HEK293 (cell line): ENCODE data around the gene CMAS.

Source experiments
- CTCF ChIA-PET: fragments of 350-600 bp; formaldehyde crosslinking; extraction: SDS; loops from one replicate; lab custom pipeline; 2021; ENCODE audit warnings: antibody characterized with exemption; lab: Yijun Ruan, JAX
- POLR2A ChIA-PET: fragments of 300-600 bp; formaldehyde crosslinking; extraction: SDS; loops from one replicate; lab custom pipeline; 2020; ENCODE audit warnings: antibody characterized with exemption, inconsistent platforms; lab: Yijun Ruan, JAX
- H3K27ac ChIP-seq: fragments of 200-500 bp; sonication (Bioruptor generic); 2 replicates; pipeline ENCODE4 v1.5.1; 2014; ENCODE audit warnings: low read depth, low read length, control low read depth, inconsistent platforms; ENCODE audit errors: extremely low read depth
- H3K36me3 ChIP-seq, 2 experiments: fragments of 200-500 bp in 1 of 2; sonication (Bioruptor generic) in 1 of 2; 1 replicate in 1 of 2; 2 replicates in 1 of 2; pipeline ENCODE4 v1.5.1; 2014 to 2017; ENCODE audit warnings: inconsistent platforms in 2 of 2, low read length in 2 of 2; ENCODE audit not compliant: control insufficient read depth in 2 of 2, insufficient read depth in 1 of 2
- H3K4me1 ChIP-seq: fragments of 200-500 bp; sonication (Bioruptor generic); 2 replicates; pipeline ENCODE4 v1.5.1; 2014; ENCODE audit warnings: mild to moderate bottlenecking, low read length, inconsistent platforms; ENCODE audit not compliant: control insufficient read depth, insufficient read depth
- H3K4me3 ChIP-seq: 2 replicates; pipeline ENCODE4 v1.5.1; 2011; ENCODE audit warnings: low read depth, mild to moderate bottlenecking, control low read depth, low read length, moderate library complexity
- H3K9me3 ChIP-seq: fragments of 200-500 bp; sonication (Bioruptor generic); 2 replicates; pipeline ENCODE4 v1.5.1; 2014; ENCODE audit warnings: low read depth, low read length, inconsistent platforms; ENCODE audit not compliant: control insufficient read depth, insufficient read depth
- HOXA7 ChIP-seq: sonication (generic); formaldehyde crosslinking; IDR thresholded peaks from 2 replicates; pipeline ENCODE4 v1.8.1; 2022; ENCODE audit warnings: missing genetic modification reagents, borderline replicate concordance
- PATZ1 ChIP-seq: fragments of 450-650 bp; formaldehyde crosslinking; IDR thresholded peaks from 2 replicates; pipeline ENCODE4 v1.5.1; 2016; ENCODE audit warnings: missing biosample characterization, missing genetic modification characterization
- ZBTB8A ChIP-seq: fragments of 450-650 bp; formaldehyde crosslinking; IDR thresholded peaks from 2 replicates; pipeline ENCODE4 v1.5.1; 2016; ENCODE audit warnings: missing biosample characterization, missing genetic modification characterization
- ZFP41 ChIP-seq: fragments of 450-650 bp; formaldehyde crosslinking; IDR thresholded peaks from 2 replicates; pipeline ENCODE4 v1.5.1; 2016; ENCODE audit warnings: missing biosample characterization, missing genetic modification characterization, borderline replicate concordance
- ZNF10 ChIP-seq: fragments of 450-650 bp; formaldehyde crosslinking; IDR thresholded peaks from 2 replicates; pipeline ENCODE4 v1.5.1; 2017; ENCODE audit warnings: missing biosample characterization, missing genetic modification characterization
- ZNF148 ChIP-seq: fragments of 450-650 bp; formaldehyde crosslinking; IDR thresholded peaks from 2 replicates; pipeline ENCODE4 v1.5.0; 2017; ENCODE audit warnings: missing biosample characterization, missing genetic modification characterization, borderline replicate concordance
- ZNF175 ChIP-seq: fragments of 450-650 bp; formaldehyde crosslinking; IDR thresholded peaks from 2 replicates; pipeline ENCODE4 v1.5.1; 2016; ENCODE audit warnings: missing biosample characterization, missing genetic modification characterization
- ZNF184 ChIP-seq: fragments of 450-650 bp; IDR thresholded peaks from 2 replicates; pipeline ENCODE4 v1.5.1; 2018; ENCODE audit warnings: missing biosample characterization, mild to moderate bottlenecking, missing genetic modification characterization
- ZNF214 ChIP-seq: fragments of 450-650 bp; formaldehyde crosslinking; IDR thresholded peaks from 2 replicates; pipeline ENCODE4 v1.5.1; 2017; ENCODE audit warnings: missing biosample characterization, mild to moderate bottlenecking, missing genetic modification characterization, borderline replicate concordance
- ZNF398 ChIP-seq: fragments of 450-650 bp; formaldehyde crosslinking; IDR thresholded peaks from 2 replicates; pipeline ENCODE4 v1.5.1; 2017; ENCODE audit warnings: missing biosample characterization, missing genetic modification characterization
- ZNF426 ChIP-seq: fragments of 450-650 bp; formaldehyde crosslinking; IDR thresholded peaks from 2 replicates; pipeline ENCODE4 v1.5.1; 2017; ENCODE audit warnings: missing biosample characterization, missing genetic modification characterization, mild to moderate bottlenecking, inconsistent platforms, moderate library complexity
- ZNF513 ChIP-seq: fragments of 450-650 bp; IDR thresholded peaks from 2 replicates; pipeline ENCODE4 v1.5.1; 2018; ENCODE audit warnings: missing biosample characterization, missing genetic modification characterization
- ZNF530 ChIP-seq: fragments of 450-650 bp; formaldehyde crosslinking; IDR thresholded peaks from 2 replicates; pipeline ENCODE4 v1.5.1; 2016; ENCODE audit warnings: low read depth, missing biosample characterization, missing genetic modification characterization
- ZNF621 ChIP-seq: fragments of 450-650 bp; formaldehyde crosslinking; IDR thresholded peaks from 2 replicates; pipeline ENCODE4 v1.5.1; 2017; ENCODE audit warnings: missing biosample characterization, missing genetic modification characterization
- ZNF645 ChIP-seq: fragments of 450-650 bp; formaldehyde crosslinking; IDR thresholded peaks from 2 replicates; pipeline ENCODE4; 2016; ENCODE audit warnings: missing biosample characterization, missing genetic modification characterization
- ZNF658 ChIP-seq: fragments of 450-650 bp; formaldehyde crosslinking; IDR thresholded peaks from 2 replicates; pipeline ENCODE4; 2016; ENCODE audit warnings: missing biosample characterization, missing genetic modification characterization
- ZNF792 ChIP-seq: fragments of 450-650 bp; formaldehyde crosslinking; IDR thresholded peaks from 2 replicates; pipeline ENCODE4 v1.5.1; 2016; ENCODE audit warnings: missing biosample characterization, missing genetic modification characterization
- ZNF830 ChIP-seq: fragments of 450-650 bp; IDR thresholded peaks from 2 replicates; pipeline ENCODE4 v1.5.0; 2018; ENCODE audit warnings: missing biosample characterization, missing genetic modification characterization, low read depth, mild to moderate bottlenecking, moderate library complexity
- ZXDB ChIP-seq: fragments of 450-650 bp; formaldehyde crosslinking; IDR thresholded peaks from 2 replicates; pipeline ENCODE4 v1.5.1; 2016; ENCODE audit warnings: missing biosample characterization, missing genetic modification characterization

Gene CMAS

GRCh38 chr12:22042976-22043669 is 2.9 kb upstream of the CMAS start:
- Histone ChIP-seq H3K4me3 (no peak overlapping the region), H3K4me1 (peaks cover 6% of the 10 kb centered on the region; the same call in 1 of the 2 replicates), H3K36me3 (no peaks in the 10 kb centered on the region), H3K9me3 (no peaks in the 10 kb centered on the region), H3K27ac (no peak overlapping the region)
- ChIA-PET POLR2A (no interaction called here), CTCF (interaction anchor here (0.7 kb wide), 1 partner anchor 109 kb away, joined by 3 read pairs; no protein-coding TSS in a partner anchor)
- TF ChIP-seq ZNF792 (tag by site-specific recombination) (no peak), ZNF10 (no peak), ZNF513 (tag by site-specific recombination) (no peak), ZXDB (tag by site-specific recombination) (no peak), ZNF184 (tag by site-specific recombination) (no peak), ZFP41 (tag by site-specific recombination) (no peak), ZNF148 (tag by site-specific recombination) (no peak), ZNF530 (tag by site-specific recombination) (no peak), ZNF830 (tag by site-specific recombination) (no peak), ZNF658 (tag by site-specific recombination) (no peak), ZNF175 (tag by site-specific recombination) (no peak), PATZ1 (no peak), ZNF645 (tag by site-specific recombination) (no peak), ZBTB8A (tag by site-specific recombination) (no peak), ZNF398 (tag by site-specific recombination) (no peak), ZNF214 (no peak), HOXA7 (CRISPR knock-in tag) (no peak), ZNF621 (no peak), ZNF426 (tag by site-specific recombination) (no peak)
